Inflammatory macrophage (primary cell): ENCODE results near the gene YWHAG.
"Not testable (repeated sequence)": the region's sequence is repeated elsewhere in the genome, so short reads cannot be mapped to it uniquely, and the experiment has no call there.

ENCODE experiments used
- DNase-seq, 2 donors: peaks; one replicate each; pipeline ENCODE4 v3.0.0-alpha.2; 2020 to 2022

Gene YWHAG

DNA sequence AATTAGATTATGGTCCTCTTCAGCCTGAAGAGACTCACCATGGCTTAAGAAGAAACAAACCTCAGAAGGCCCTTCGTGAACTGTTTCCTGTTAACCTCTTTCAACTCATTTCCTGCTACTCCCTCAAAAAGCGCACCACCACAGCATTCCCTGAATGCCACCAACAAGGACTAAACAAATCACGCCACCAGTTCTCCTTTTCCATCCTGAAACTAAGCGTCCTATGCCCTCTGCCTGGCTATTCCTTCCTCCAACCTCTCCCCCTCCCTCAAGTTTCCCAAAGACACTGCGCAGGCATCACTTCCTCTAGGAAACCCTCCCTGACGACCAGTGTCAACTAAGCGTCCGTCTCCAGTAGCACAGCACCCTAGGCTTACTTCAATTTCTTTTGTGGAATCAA is 12.0 kb downstream of the YWHAG start:
- peak in 1 of 2 donors; percentile 11 for DNase-seq

DNA sequence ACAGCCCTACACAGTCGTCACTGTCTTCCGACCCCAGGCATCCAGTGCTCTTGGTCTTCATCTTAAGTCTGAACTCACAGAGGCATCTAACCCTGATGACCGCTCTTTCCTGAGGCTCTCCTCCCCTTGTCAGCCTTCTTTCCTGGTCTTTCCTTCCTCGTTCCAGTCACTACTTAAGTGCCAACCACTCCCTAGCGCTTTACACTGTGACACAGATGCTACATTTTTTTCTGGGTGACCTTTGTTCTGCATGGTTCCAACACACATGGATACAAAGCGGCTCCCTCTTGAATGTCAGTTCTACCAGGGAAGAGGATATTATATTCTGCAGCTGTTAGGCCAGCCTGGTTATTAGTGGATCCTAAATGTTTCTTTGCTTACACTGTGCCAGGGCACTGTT is 12.7 kb downstream of the YWHAG start:
- no peak for DNase-seq

- no peak for DNase-seq
Observed at GRCh38 chr7:76343931-76344321, 14.9 kb downstream of the YWHAG start.

DNA sequence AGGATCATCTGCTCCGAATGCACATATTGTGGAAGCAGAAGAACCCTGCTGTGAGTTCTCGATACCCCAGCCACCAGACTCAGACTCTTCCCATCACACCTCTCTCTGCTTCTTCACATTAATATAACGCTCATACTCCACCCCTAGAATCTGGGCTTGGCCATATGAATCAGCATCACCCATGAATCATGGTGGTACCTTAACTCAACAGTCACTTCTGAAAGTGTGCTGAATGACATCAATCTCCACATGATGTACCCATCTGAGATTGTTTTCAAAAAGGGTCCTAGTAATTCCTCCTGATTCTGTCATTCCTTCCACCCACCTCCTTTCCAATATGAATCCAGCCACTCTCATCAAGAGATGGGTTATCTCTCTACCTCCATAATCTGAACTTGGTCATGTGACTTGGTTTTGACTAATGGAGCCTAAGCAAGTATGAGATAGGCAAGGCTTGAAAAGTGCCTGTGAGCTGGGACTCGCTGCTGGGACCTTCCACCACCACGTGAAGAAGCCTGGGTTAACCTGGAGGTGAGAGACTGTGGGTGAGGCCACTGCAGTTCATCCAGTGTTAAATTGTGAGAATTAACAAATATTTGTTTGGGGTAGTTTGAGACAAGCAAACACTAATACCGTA is 15.4 kb downstream of the YWHAG start:
- DNase-seq = no peak

DNA sequence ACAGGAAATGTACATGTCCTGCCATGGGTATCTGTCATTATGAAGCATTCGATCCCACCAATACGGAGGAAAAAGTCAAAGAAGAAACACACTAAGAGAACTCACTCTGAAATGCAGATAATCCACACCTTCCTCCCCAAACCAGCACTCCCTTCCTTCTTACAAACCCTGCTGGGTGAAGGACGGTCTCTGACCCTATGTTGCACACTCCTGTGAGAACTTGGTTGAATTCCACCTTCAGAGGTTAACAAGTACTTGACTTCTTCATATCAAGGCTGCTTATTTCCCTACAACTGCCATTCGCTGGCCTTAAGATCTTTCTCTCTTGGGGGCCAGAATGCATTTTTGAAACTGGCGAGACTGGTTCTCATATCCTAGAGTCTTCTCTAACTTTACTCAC is 16.6 kb downstream of the YWHAG start:
- no peak for DNase-seq

DNA sequence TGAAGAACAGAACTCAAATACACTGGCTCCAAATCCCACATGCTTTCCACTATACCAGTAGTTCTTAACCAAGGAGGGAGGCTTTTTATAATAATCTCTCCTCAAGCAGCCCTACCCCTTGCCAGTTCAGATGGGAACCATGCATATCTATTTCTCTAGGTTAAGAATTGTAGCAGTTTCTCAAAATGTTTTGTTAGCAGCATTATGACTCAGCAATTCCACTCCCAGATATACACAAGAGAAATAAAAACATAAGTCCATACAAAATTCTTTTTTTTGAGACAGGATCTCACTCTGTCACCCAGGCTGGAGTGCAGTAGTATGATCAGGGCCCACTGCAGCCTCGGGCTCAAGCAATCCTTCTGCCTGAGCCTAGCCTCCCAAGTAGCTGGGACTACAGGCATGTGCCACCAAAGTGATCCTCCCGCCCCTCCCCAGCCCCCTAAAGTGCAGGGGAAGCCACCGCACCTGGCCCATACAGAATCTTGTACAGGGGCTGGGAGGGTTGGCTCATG is 18.1 kb downstream of the YWHAG start:
- no peak for DNase-seq

DNA sequence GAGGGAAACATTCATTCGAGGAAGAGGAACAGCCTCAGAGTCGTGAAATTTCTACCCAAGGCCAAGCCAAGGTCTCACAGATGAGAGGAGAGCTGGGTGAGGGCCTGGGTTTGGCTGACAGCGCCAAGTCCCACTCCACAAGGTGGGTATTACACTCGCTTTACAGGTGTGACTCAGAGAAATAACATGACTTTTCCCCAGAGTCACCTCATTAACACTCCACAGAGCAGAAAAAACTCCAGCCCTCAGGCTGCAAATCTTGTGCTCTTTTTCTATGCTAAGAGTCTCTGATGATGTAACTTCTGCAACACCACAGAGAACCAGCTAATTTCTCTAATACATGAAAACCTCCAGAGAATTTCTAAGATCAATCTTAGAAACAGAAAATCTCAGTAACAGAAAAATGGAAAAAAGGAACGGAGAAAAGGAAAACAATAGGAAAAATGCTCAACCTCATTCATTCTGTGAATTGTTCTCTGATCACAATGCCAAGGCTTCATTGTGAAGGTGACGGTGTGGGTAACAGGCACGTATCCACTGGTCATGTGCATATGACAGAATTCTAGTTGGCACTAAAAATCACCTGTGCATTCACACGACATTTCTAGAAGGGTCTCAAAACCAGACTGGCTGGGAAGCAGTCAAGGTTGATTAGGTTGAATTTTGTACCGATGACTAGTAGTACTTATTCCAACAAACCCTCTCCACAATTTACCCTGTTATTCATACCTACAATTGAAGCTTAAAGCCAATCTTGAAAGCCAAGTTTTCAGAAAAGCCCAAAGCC is 20.3 kb downstream of the YWHAG start:
- peak in 1 of 2 donors; percentile 34 for DNase-seq

- no peak for DNase-seq
Observed at GRCh38 chr7:76337147-76337546, 21.6 kb downstream of the YWHAG start.

GRCh38 chr7:76336094-76336493 is 22.7 kb downstream of the YWHAG start:
- no peak for DNase-seq

DNA sequence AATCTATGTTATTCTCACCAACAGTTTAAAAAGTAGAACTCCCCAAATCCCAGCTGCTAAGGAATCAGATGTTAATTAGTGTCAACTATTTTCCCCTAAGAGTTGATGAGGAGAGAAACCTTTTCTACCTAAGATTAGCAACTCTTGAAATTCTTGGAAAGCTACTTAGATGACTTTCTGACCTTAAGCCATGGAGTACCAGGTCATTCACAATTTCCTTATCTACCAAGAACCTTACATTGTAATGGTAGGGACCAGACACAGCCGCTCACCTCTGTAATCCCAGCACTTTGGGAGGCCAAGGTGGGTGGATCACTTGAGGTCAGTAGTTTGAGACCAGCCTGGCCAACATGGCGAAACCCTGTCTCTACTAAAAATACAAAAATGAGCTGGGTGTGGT is 23.4 kb downstream of the YWHAG start:
- not testable (repeated sequence) for DNase-seq

GRCh38 chr7:76334320-76334967 is 24.3 kb downstream of the YWHAG start:
- DNase-seq = no peak

GRCh38 chr7:76333511-76334101 is 25.2 kb downstream of the YWHAG start:
- peak; percentile 47 to 59 for DNase-seq

GRCh38 chr7:76332078-76332477 is 26.7 kb downstream of the YWHAG start:
- DNase-seq = no peak

DNA sequence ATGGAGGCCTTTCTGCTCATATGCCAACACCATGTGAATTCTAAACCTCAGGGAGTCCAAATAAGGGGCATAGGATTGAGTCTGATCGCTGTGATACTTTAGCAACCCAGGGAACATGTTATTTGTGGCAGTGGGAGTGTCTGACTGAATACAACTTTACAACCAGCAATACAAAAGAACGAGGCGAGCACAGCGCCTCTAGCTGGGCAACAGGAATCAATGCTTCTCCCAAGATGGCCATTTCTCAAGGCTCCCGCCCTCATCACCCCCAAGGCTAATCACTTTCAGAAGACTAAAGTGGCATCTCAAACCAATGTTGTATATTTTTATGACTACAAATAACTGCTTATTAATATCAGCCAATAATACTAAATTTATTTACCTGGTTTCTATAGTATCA is 28.1 kb downstream of the YWHAG start:
- no peak for DNase-seq

GRCh38 chr7:76330261-76330660 is 28.5 kb downstream of the YWHAG start:
- DNase-seq = no peak

GRCh38 chr7:76329479-76329878 is 29.3 kb downstream of the YWHAG start:
- DNase-seq = no peak

DNA sequence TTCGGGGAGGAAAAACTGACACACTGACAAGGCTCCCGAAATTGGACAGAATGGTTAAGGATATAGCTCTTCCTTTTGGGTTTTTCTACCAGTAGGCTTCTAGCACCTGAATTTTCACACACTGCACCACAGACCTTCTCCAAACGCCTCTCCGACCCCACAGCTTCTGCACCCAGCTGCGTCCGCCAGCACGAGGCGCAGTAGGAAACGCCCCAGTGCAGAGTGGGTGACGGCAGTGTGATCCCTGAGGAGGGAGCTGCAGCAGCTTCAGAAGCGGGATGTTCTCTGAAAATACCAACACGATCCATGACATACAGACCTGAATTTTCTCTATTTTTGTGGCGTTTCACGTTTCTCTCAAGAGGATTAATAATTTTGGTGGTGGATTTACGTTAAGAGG is 30.4 kb downstream of the YWHAG start:
- no peak for DNase-seq

DNA sequence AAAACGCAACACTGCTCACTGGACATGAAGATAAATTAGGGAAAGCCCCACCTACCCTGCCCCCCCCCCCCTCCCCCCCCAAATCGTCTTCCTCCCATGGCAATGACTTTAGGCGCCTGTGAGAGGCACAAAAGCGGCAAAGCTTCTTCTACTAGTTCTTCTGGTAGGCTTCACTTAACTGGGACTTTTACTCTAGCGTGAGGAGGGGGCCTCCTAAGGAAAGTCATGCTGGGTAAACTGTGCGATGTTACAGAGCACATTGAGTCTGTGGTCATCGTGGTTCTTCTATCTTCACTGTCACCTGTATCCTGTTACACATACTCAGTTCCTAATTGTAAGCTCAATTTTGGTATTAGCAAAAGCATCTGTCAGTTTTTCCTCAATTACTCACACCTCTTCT is 31.2 kb downstream of the YWHAG start:
- no peak for DNase-seq

GRCh38 chr7:76326646-76327233 is 32.1 kb downstream of the YWHAG start:
- no peak for DNase-seq

DNA sequence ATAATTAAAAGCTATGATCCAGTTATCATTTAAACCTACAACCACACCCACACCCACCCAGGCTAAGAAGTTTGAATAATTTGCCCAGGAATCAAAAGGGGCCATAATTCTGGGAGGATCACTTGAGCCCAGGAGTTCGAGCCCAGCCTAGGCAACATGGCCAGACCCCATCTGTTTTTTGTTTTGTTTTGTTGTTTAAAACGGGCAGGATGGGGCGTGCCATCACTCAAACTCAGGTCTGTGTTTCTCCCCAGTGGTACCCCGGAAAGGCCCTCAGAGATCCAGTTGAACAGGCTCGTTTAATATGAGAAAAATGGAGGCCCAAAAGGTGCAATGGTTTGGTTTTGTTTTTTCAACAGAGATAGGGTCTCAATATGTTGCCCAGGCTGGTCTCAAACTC is 33.0 kb downstream of the YWHAG start:
- no peak for DNase-seq

GRCh38 chr7:76325092-76325491 is 33.7 kb downstream of the YWHAG start:
- no peak for DNase-seq

- DNase-seq = peak; percentile 87 to 90
Observed at GRCh38 chr7:76318488-76319353, 40.1 kb downstream of the YWHAG start.
